Skeletal muscle tissue (tissue), 4 donors: ENCODE measurements around the gene FOXO3. TPM values are rescaled to one million over a fixed set of nuclear protein-coding genes. Genes with fewer than 3 reads are reported as not detected.

Source experiments
- H3K27ac ChIP-seq: one replicate; pipeline ENCODE4 v1.7.0; 2013; ENCODE audit warnings: mild to moderate bottlenecking, low read depth, low read length, inconsistent platforms
- H3K27me3 ChIP-seq, 3 donors: one replicate each; pipeline ENCODE4 v1.7.0; 2013; ENCODE audit warnings: low read length in 3 of 3; ENCODE audit not compliant: control insufficient read depth in 3 of 3, insufficient read depth in 3 of 3
- H3K36me3 ChIP-seq, 3 donors: one replicate each; pipeline ENCODE4 v1.7.0; 2013; ENCODE audit warnings: low read length in 3 of 3; ENCODE audit not compliant: control insufficient read depth in 3 of 3, insufficient read depth in 3 of 3
- H3K4me1 ChIP-seq, 3 donors: one replicate each; pipeline ENCODE4 v1.7.0; 2013; ENCODE audit warnings: low read length in 3 of 3, mild to moderate bottlenecking in 3 of 3; ENCODE audit not compliant: control insufficient read depth in 3 of 3, insufficient read depth in 3 of 3
- H3K4me3 ChIP-seq, 3 donors: one replicate each; pipeline ENCODE4 v1.7.0; 2013; ENCODE audit warnings: low read length in 3 of 3
- H3K9ac ChIP-seq, 3 donors: one replicate each; pipeline ENCODE4 v1.7.0; 2013; ENCODE audit warnings: low read length in 3 of 3, mild to moderate bottlenecking in 3 of 3, moderate library complexity in 2 of 3, low read depth in 1 of 3
- H3K9me3 ChIP-seq, 3 donors: one replicate each; pipeline ENCODE4 v1.7.0; 2013; ENCODE audit warnings: low read length in 3 of 3; ENCODE audit not compliant: control insufficient read depth in 3 of 3
- total RNA-seq: library from RNA; depleted of rRNA; stranded (reverse); fragments of >200 nt; gene quantifications from one replicate; pipeline ENCODE4 v1.2.3, GENCODE V29; 2014
- donor health status: Osteomylitis.

FOXO3 gene
- total RNA-seq, 1 donor from 2014 or later, result 30.8 TPM

DNA sequence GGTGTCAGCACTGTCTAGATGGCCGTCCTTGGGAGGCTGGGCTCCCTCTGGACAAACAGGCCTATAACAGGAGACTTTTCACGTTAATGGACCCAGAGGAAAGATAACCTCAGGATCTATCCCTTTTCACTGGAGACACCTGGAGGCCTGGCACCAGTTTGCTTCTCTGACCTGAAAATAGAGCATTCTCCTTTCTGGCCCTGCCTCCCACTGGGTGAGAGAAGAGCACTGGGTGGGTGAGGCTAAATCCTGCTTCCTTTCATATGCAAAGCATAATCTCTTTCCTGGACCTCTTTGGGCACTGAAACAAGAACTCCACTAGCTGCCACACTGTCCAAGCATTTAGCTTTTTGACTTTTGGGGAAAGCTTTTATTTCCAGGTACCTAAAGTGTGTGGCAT is 78.3 kb downstream of the FOXO3 start:
- Histone ChIP-seq H3K27ac (no peak overlapping the region), H3K27me3 (no peaks in the 10 kb centered on the region), H3K4me1 (peaks cover 13 to 52% (median 28%) of the 10 kb centered on the region in 3 donors)

DNA sequence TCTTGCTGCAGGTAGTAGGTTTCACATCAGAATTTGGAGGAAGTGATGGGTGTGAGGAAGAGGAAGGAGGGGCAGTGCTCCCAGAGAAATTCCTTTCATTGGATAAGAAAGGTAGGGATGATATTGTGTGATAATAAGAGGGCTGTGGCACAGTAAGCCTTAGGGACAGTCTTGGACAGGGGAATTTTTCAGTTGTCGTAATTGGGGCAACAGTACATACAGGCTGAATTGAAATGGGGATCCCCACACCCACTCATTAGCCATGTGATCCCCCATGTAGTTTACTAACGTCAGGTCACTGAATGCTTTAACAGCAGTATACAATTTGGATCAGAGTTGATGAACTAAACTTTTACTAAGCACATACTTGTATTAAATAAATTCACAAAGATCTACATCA is 79.4 kb downstream of the FOXO3 start:
- Histone ChIP-seq H3K27me3 (no peaks in the 10 kb centered on the region), H3K9ac (no peak overlapping the region), H3K4me3 (no peak overlapping the region), H3K36me3 (no peaks in the 10 kb centered on the region), H3K27ac (no peak overlapping the region), H3K9me3 (no peaks in the 10 kb centered on the region), H3K4me1 (peaks cover 13 to 57% (median 30%) of the 10 kb centered on the region in 3 donors)

More for the DNA sequence above, 78.3 kb downstream of the FOXO3 start:
- H3K4me3 ChIP-seq, result no peak overlapping the region
- no peaks in the 10 kb centered on the region for H3K36me3 ChIP-seq
- no peak overlapping the region for H3K9ac ChIP-seq
- no peaks in the 10 kb centered on the region for H3K9me3 ChIP-seq

DNA sequence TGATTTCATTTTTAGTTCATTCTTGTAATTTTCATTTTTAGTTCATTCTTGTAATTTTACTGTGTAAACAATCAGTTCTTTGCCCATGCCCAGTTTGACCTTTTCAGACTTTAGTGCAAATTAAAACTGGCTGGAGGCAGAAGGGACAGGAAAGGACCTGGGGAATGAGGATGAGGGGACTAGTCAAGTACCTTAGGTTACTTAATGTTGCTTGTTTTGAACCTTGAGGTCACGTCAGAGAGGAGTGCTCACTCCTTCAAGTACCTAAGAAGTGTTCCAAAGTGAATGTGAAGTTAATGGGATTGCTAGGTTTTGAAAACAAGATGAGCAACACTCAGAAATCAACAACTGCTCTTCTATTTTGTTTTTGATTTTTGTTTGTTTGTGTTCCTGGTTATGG is 82.5 kb downstream of the FOXO3 start:
- Histone ChIP-seq H3K4me3 (no peak overlapping the region), H3K4me1 (peaks cover 17 to 53% (median 26%) of the 10 kb centered on the region in 3 donors), H3K27me3 (no peaks in the 10 kb centered on the region), H3K27ac (no peak overlapping the region), H3K9ac (no peak overlapping the region), H3K9me3 (no peaks in the 10 kb centered on the region), H3K36me3 (no peaks in the 10 kb centered on the region)

DNA sequence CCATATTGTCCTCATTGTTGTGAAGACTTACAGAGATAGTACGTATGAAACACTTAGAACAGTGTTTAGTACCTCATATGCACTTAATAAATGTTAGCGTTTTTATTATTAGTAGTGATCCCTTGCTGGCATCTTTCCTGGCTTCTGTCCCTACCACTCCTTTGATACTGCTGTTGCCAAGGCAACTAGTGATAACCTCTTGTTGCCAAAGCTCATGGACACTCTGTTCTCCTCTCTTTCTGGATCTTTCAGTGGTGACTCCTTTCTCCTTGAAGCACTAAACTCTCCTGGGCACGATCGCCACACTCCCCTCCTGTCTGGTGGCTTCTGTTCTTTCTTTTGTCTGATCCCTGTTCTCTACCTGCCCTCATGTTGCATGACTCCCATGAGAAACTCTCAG is 83.5 kb downstream of the FOXO3 start:
- H3K4me1 ChIP-seq, result peaks cover 19 to 52% (median 31%) of the 10 kb centered on the region in 3 donors
- no peak overlapping the region for H3K27ac ChIP-seq
- no peaks in the 10 kb centered on the region for H3K27me3 ChIP-seq
- no peaks in the 10 kb centered on the region for H3K36me3 ChIP-seq
- no peak overlapping the region for H3K4me3 ChIP-seq
- no peak overlapping the region for H3K9ac ChIP-seq
- no peaks in the 10 kb centered on the region for H3K9me3 ChIP-seq

DNA sequence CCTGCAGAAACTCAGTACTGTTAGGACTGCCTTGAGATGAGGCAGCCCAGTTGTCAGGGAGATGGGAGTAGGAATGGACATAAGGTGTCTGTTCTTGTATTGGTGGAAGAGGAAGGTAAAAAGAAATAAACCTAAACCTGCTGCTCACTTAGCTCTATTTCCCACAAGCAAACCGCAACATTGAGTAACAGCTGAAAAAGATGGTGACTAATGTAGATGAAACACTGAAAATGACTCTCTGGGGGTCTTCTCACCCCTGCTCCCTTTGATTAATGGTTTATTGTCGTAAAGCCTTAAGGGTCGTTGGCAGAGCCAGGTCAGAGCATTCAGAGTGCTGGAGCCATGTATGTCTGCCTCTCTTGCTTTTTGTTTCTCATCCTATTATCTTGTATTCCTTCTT is 87.5 kb downstream of the FOXO3 start:
- H3K27ac ChIP-seq, result peak overlapping the region; percentile 6
- no peaks in the 10 kb centered on the region for H3K27me3 ChIP-seq
- H3K9ac ChIP-seq, result no peak overlapping the region
- peaks cover 51 to 80% (median 67%) of the 10 kb centered on the region in 3 donors for H3K4me1 ChIP-seq
- H3K9me3 ChIP-seq, result no peaks in the 10 kb centered on the region
- H3K36me3 ChIP-seq, result no peaks in the 10 kb centered on the region
- H3K4me3 ChIP-seq, result no peak overlapping the region

DNA sequence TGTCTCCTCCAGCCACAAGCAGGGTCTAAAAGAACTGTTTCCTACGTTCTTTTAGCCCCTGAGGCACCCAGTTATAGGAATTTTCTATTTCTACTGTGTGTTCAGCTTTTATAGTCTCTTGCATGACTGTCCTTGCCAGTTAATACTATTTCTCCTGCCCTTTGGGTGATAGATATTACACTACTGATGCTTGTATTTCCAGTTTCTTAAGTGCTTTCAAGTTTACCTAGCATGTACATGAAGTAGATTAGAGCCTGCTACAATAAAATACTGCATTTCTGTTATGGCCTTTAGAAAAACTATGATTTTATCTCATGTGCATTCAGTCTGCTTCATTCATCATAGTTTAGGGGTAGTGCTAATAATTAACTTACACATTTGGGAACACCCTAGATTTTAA is 89.6 kb downstream of the FOXO3 start:
- no peaks in the 10 kb centered on the region for H3K9me3 ChIP-seq
- H3K4me3 ChIP-seq, result no peak overlapping the region
- no peaks in the 10 kb centered on the region for H3K27me3 ChIP-seq
- H3K4me1 ChIP-seq, result peaks cover 70 to 89% (median 79%) of the 10 kb centered on the region in 3 donors
- peak overlapping the region in 1 of 3 donors; percentile 33 for H3K9ac ChIP-seq
- H3K36me3 ChIP-seq, result no peaks in the 10 kb centered on the region
- H3K27ac ChIP-seq, result peak overlapping the region; percentile 80

DNA sequence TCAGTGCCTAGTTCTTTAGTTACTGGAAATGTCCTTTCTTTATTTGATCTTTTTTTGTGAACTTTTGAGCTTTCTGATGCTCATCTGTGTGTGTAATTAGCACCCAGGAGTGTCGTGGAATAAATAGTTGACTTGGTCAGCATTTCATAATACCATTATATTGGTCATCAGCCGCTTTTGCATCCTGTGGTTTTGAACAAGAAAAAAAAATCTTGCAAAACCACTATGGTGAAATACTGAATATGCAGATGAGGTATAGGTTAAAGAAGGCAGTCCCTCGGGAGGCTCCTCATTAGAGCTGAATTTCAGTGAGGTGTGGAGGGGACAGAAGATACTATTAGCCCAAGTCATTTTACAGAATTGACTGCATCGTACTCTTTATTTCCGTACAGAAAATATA is 90.1 kb downstream of the FOXO3 start:
- peaks cover 74 to 93% (median 84%) of the 10 kb centered on the region in 3 donors for H3K4me1 ChIP-seq
- peak overlapping the region in 2 of 3 donors; percentile 45 to 73 for H3K9ac ChIP-seq
- H3K27me3 ChIP-seq, result no peaks in the 10 kb centered on the region
- no peaks in the 10 kb centered on the region for H3K9me3 ChIP-seq
- no peaks in the 10 kb centered on the region for H3K36me3 ChIP-seq
- peak overlapping the region; percentile 80 for H3K27ac ChIP-seq
- H3K4me3 ChIP-seq, result no peak overlapping the region

DNA sequence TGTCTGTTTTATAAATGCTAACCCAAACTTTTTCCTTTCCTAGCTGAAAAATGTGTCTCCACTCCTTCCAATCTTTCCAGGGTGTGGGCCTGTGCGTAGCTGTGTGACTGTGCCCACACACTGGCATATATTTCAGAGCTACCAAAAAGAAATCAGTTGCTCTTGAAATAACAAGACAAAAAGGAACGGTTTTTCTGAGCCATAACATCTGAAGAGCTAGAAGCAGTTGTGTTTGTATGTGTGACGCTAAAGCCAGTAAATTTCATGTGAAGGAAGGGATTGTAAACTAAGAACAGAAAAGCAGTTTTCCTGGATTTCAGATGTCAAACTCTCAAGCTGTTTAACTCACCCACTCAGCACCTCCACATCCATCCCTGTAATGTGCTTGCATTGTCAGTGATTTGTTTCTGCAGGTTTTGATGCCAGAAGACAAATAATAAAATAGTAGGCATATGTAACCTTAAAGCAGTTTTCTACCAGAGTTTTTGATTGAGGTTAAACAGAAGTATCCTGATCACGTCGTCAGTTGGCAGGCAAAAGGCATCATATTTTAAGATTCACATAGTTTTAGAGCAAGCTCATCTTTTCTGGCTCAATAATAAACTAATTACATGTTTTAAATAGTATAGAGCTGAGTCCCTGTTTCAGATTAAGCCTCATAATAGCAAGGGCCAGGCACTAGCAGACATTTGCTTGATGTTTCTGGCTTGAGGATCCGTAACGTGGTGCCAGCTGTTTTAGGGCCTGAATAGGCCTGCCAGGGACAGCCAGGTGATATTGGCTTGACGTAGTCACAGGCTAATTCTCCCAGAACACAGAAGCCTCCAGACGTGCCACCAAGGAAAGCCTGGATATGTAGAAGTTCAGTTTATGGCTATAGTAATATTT is 90.9 kb downstream of the FOXO3 start:
- Histone ChIP-seq H3K36me3 (no peaks in the 10 kb centered on the region), H3K4me3 (peak overlapping the region in 1 of 3 donors; percentile 10), H3K4me1 (peaks cover 74 to 92% (median 84%) of the 10 kb centered on the region in 3 donors), H3K27ac (peak overlapping the region; percentile 80), H3K27me3 (no peaks in the 10 kb centered on the region), H3K9me3 (no peaks in the 10 kb centered on the region), H3K9ac (peak overlapping the region; percentile 24 to 73 (median 45))

DNA sequence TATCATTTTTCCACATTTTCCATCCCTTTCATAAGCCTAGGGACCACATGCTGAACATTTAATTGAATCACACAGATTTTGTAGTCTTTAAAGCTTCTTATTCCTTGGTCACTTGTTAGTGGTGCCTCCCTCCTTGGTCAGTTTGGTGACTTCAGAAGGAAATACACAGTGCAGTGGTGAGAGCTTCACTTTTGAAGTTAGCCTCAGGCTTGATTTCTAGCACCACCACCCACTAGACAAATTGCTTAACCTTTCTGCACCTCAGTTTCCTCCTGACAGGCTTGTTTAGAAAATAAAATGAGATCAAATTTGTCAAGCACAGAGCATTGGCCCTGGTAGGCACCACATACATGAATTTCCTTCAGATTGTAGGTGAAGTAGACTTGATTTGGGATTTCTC is 91.7 kb downstream of the FOXO3 start:
- Histone ChIP-seq H3K27me3 (no peaks in the 10 kb centered on the region), H3K27ac (peak overlapping the region; percentile 80), H3K4me1 (peaks cover 77 to 94% (median 86%) of the 10 kb centered on the region in 3 donors), H3K9ac (peak overlapping the region in 1 of 3 donors; percentile 24), H3K36me3 (no peaks in the 10 kb centered on the region), H3K9me3 (no peaks in the 10 kb centered on the region), H3K4me3 (no peak overlapping the region)

DNA sequence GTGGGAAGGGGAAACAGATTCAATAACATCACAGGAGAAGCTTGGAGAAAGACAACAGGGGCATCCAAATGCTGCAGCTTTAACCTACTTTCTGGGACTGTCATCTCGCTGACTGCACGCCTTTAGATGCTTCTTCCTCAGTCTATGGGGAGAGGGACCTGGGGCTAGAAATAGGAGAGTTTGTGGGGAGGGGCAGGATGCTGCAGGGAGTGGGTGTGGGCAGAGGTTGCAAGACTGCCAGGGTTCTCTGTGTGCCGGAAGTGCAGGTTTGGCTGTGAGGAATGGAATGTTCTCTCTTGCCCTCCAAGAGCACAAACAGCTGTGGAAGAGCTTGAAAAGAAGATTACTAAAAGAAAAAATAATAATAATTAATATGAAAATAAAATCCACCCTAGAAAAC is 93.2 kb downstream of the FOXO3 start:
- Histone ChIP-seq H3K27ac (peak overlapping the region; percentile 80), H3K36me3 (no peaks in the 10 kb centered on the region), H3K27me3 (no peaks in the 10 kb centered on the region), H3K4me1 (peaks cover 81 to 91% (median 88%) of the 10 kb centered on the region in 3 donors), H3K9me3 (no peaks in the 10 kb centered on the region), H3K9ac (peak overlapping the region in 1 of 3 donors; percentile 32), H3K4me3 (peak overlapping the region in 1 of 3 donors; percentile 9)
